NCI-H2107 treated with DMSO at 0.1 percent for 48 hours (cell line): ENCODE measurements around the gene ASAH2.
"Not testable (repeated sequence)": the region's sequence is repeated elsewhere in the genome, so short reads cannot be mapped to it uniquely, and the experiment has no call there.

ENCODE experiments used
- DNase-seq: peaks from one replicate; lab custom pipeline; 2025; ENCODE audit not compliant: unreplicated experiment; lab: John Stamatoyannopoulos, UW

ASAH2 gene

GRCh38 chr10:50251394-50251793 lies at the start of gene ASAH2:
ASAH2 (minus strand) TSS chr10:50251516; CDS start chr10:50248610, 2,906 bp downstream.
- DNase-seq, result no peak

DNA sequence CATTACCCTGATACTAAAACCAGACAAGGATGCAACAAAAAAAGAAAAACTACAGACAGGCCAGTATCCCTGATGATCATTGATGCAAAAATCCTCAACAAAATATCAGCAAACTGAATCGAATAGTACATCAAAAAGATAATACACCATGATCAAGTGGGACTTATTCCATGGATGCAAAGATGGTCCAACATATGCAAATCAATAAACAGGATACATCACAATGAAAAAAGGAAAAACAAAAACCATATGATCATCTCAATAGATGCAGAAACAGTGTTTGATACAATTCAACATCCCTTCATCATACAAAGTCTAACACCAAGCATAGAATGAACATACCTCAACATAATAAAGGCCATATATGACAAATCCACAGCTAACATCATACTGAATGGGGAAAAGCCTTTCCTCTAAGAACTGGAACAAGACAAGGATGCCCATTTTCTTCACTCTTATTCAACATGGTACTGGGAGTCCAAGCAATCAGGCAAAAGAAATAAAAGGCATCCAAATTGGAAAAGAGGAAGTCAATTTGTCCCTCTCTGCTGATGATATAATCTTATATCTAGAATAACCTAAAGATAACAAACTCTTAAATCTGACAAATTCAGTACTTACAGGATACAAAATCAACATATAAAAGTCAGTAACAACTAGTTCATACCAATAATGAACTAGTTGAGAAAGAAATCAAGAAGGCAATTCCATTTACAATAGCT lies 48.8 kb upstream of the ASAH2 start:
- no peak for DNase-seq

- DNase-seq, result no peak
Observed at GRCh38 chr10:50295367-50295766, 44.1 kb upstream of the ASAH2 start.

- no peak for DNase-seq
Observed at GRCh38 chr10:50294582-50294981, 43.3 kb upstream of the ASAH2 start.

GRCh38 chr10:50293513-50294313 lies 42.4 kb upstream of the ASAH2 start:
- no peak for DNase-seq

DNA sequence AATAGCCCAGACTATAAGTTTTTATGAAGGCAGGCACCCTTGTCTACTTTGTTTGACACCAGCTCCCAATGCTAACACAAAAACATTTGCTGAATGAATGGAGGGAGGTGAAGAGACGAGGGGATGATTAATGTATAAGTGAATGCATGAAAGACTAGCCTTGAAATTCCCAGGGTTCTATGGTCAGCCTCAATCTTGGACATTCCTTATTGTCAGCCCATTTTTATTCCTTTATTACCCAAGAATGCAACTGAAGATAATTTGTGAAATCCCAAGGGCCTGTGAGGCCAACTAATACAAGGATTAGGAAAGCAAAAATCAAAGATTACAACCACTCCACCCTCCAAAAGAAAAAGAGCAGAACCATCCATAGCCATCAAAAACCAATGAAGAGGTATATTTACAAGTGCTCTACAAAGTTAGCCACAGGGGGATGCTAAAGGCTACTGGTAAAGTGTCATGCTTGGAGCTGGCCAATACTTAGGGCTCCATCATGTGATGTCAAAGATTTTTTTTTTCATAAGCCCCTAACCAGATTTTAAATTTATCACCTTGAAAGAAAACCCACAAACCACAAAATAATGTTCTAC lies 40.0 kb upstream of the ASAH2 start:
- DNase-seq, result no peak

GRCh38 chr10:50289196-50289595 lies 37.9 kb upstream of the ASAH2 start:
- no peak for DNase-seq

- no peak for DNase-seq
Observed at GRCh38 chr10:50286996-50287803, 35.9 kb upstream of the ASAH2 start.

DNA sequence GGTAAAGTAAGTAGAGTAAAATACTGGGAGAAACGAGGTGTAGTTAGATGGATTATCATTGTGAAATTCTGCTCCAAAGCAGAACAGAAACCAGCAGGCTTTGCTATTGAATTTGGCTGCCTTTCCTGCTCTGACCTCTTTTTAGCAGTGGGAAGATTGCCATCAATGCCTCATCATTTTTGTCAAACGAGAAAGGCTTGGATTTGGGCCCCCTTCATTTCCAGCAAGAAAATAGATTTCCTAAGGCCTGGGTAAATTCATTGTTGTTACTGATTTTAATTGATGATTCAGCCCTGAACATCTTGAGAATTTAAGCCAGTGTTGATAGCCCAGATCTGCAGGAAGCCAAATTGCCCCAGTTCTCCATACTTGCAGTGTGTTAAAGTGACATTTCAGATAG lies 35.2 kb upstream of the ASAH2 start:
- no peak for DNase-seq

- no peak for DNase-seq
Observed at GRCh38 chr10:50281967-50282522, 30.7 kb upstream of the ASAH2 start.

- DNase-seq, result no peak
Observed at GRCh38 chr10:50281210-50281966, 30.1 kb upstream of the ASAH2 start.

GRCh38 chr10:50280049-50280841 lies 28.9 kb upstream of the ASAH2 start:
- no peak for DNase-seq

DNA sequence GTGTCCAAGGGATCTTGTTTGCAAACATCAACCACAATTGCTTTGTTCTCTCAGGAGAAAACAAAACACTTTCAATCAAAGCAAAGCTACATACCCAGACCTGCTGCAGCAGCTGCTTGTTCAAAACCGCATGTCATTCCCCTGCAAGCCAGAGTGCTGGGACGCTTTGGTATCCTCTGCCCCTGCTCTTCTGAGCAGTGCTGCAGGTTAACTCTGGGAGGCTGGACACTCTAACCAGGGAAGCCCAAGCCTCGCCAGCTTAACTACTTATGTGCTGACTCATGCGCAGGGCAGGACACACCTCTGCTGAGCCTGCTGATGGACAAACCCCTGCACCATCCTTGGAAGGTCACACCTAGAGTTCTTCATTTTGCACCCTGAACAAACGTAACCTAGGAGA lies 28.2 kb upstream of the ASAH2 start:
- DNase-seq, result no peak

GRCh38 chr10:50275650-50276235 lies 24.4 kb upstream of the ASAH2 start:
- no peak for DNase-seq

DNA sequence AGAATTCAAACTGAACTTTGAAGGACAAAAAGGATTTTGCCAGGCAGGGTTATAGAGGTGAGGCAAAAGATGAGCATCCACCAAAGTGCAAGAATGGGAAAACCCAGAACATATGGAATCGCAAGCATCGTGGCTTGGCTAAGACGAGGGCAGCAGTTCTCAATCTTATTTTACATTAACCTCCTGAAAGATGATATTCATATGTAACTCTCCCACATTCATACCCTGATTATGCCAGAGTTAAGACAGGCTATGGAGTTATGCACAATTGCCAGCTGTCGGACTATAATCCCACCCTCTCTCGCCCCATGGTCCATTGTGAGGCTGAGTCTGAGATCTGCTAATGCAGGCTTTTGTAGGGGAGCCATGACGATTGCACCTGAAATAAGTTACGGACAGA lies 21.2 kb upstream of the ASAH2 start:
- DNase-seq, result no peak

- no peak for DNase-seq
Observed at GRCh38 chr10:50271564-50272250, 20.4 kb upstream of the ASAH2 start.

DNA sequence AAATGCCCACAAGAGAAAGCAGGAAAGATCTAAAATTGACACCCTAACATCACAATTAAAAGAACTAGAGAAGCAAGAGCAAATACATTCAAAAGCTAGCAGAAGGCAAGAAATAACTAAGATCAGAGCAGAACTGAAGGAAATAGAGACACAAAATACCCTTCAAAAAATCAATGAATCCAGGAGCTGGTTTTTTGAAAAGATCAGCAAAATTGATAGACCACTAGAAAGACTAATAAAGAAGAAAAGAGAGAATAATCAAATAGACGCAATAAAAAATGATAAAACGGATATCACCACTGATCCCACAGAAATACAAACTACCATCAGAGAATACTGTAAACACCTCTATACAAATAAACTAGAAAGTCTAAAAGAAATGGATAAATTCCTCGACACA lies 16.6 kb upstream of the ASAH2 start:
- not testable (repeated sequence) for DNase-seq

DNA sequence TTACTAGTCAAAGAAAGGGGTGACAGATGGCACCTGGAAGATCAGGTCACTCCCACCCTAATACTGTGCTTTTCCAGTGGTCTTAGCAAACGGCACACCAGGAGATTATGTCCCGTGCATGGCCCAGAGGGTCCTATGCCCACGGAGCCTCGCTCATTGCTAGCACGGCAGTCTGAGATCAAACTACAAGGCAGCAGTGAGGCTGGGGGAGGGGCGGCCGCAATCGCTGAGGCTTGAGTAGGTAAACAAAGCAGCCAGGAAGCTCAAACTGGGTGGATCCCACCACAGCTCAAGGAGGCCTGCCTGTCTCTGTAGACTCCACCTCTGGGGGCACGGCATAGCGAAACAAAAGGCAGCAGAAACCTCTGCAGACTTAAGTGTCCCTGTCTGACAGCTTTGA lies 11.3 kb upstream of the ASAH2 start:
- not testable (repeated sequence) for DNase-seq
